GM12878 (cell line): ENCODE data around the gene IKZF5. TPM values are rescaled to one million over a fixed set of nuclear protein-coding genes. Genes with fewer than 3 reads are reported as not detected.
A peak's percentile ranks its signal among the peaks of the same experiment; 100 is the strongest.

Experiments
- ATAC-seq: fragments of 200-7000 bp; cut with Tn5 transposase; 3 replicates; pipeline ENCODE4 v1.9.1; 2020; ENCODE audit warnings: mild to moderate bottlenecking, moderate library complexity
- BruUV-seq: library from RNA; stranded (reverse); fragments of 400-500 nt; replicated peaks from 2 replicates; lab custom pipeline; 2021; lab: Mats Ljungman, UMichigan
- CTCF ChIA-PET: fragments of 300-600 bp; sonication (Branson Sonifier 250); formaldehyde crosslinking; extraction: SDS; loops from one replicate; lab custom pipeline; 2021; ENCODE audit warnings: inconsistent platforms; lab: Yijun Ruan, JAX
- POLR2A ChIA-PET: fragments of 350-600 bp; formaldehyde crosslinking; extraction: SDS; loops from one replicate; lab custom pipeline; 2021; ENCODE audit warnings: inconsistent platforms; lab: Charles Lee
- RAD21 ChIA-PET: fragments of 300-600 bp; sonication (Branson Sonifier 250); formaldehyde crosslinking; loops from one replicate; lab custom pipeline; 2023; ENCODE audit warnings: antibody characterized with exemption; ENCODE audit not compliant: unreplicated experiment; lab: Charles Lee
- SMC1A ChIA-PET: fragments of 300-600 bp; sonication (Branson Sonifier 250); formaldehyde crosslinking; loops from one replicate; lab custom pipeline; 2023; ENCODE audit not compliant: unreplicated experiment, uncharacterized antibody; lab: Charles Lee
- DNase-seq: peaks from one replicate; pipeline ENCODE4 v3.0.0-alpha.2; 2011; ENCODE audit warnings: low read depth, low spot score
- FAIRE-seq: peaks from 3 replicates; lab custom pipeline; 2011; peaks lifted over from hg19 to GRCh38; lab: Jason Lieb, UNC
- H2AFZ ChIP-seq: 2 replicates; pipeline ENCODE4 v1.6.0; 2011; ENCODE audit warnings: low read depth, low read length, control low read depth; ENCODE audit not compliant: control insufficient read depth
- H3K27ac ChIP-seq: 2 replicates; pipeline ENCODE4 v1.5.1; 2011; ENCODE audit warnings: control low read depth; ENCODE audit not compliant: control insufficient read depth, insufficient read depth
- H3K27me3 ChIP-seq, 2 experiments: replicated peaks in 1 of 2; 2 replicates each; pipeline versions ENCODE4 v1.6.0 to v1.6.1; 2011; ENCODE audit warnings: low read length in 1 of 2; ENCODE audit not compliant: control insufficient read depth in 2 of 2, insufficient read depth in 2 of 2
- H3K36me3 ChIP-seq, 2 experiments: 2 replicates each; pipeline ENCODE4 v1.5.1; 2011; ENCODE audit warnings: low read length in 1 of 2; ENCODE audit not compliant: control insufficient read depth in 2 of 2, insufficient read depth in 2 of 2
- H3K4me1 ChIP-seq: 2 replicates; pipeline ENCODE4 v1.6.1; 2011; ENCODE audit warnings: mild to moderate bottlenecking, low read length, moderate library complexity, mixed read lengths; ENCODE audit not compliant: control insufficient read depth, insufficient read depth
- H3K4me2 ChIP-seq: 2 replicates; pipeline ENCODE4 v1.6.0; 2011; ENCODE audit warnings: control low read depth; ENCODE audit not compliant: control insufficient read depth, insufficient read depth
- H3K4me3 ChIP-seq: fragments of 200-600 bp; sonication (generic); 2 replicates; pipeline ENCODE4 v1.5.1; 2016
- H3K79me2 ChIP-seq: 2 replicates; pipeline ENCODE4 v1.6.0; 2011; ENCODE audit warnings: low read length; ENCODE audit not compliant: control insufficient read depth, insufficient read depth
- H3K9ac ChIP-seq: 2 replicates; pipeline ENCODE4 v1.8.0; 2011; ENCODE audit warnings: low read length, control low read depth, mixed read lengths; ENCODE audit not compliant: control insufficient read depth, insufficient read depth
- H3K9me3 ChIP-seq: replicated peaks from 3 replicates; pipeline ENCODE4 v1.5.1; 2011; ENCODE audit warnings: mild to moderate bottlenecking, low read length; ENCODE audit not compliant: control insufficient read depth, insufficient read depth
- H4K20me1 ChIP-seq: 2 replicates; pipeline ENCODE4 v1.6.0; 2011; ENCODE audit not compliant: control insufficient read depth, insufficient read depth
- ATF7 ChIP-seq: fragments of 450-650 bp; IDR thresholded peaks from 2 replicates; pipeline ENCODE4 v1.6.1; 2016; ENCODE audit warnings: low read depth, mild to moderate bottlenecking
- BHLHE40 ChIP-seq, 2 experiments: fragments of 450-650 bp in 1 of 2; IDR thresholded peaks; 2 replicates each; pipeline ENCODE4 v1.6.1; 2011 to 2017; ENCODE audit warnings: low read depth in 2 of 2, borderline replicate concordance in 1 of 2, improper control_type of control experiment in 1 of 2, low read length in 1 of 2, mild to moderate bottlenecking in 1 of 2
- BRCA1 ChIP-seq: IDR thresholded peaks from 2 replicates; pipeline ENCODE4 v1.6.1; 2011; ENCODE audit warnings: low read depth, low read length, improper control_type of control experiment
- GABPA ChIP-seq: IDR thresholded peaks from 2 replicates; pipeline ENCODE4 v1.6.1; 2014; ENCODE audit warnings: antibody characterized with exemption, low read depth, mild to moderate bottlenecking, inconsistent platforms
- MEF2A ChIP-seq: IDR thresholded peaks from 2 replicates; pipeline ENCODE4 v1.6.1; 2011; ENCODE audit warnings: low read depth, mild to moderate bottlenecking, low read length, moderate library complexity; ENCODE audit not compliant: insufficient read depth
- SPI1 ChIP-seq: IDR thresholded peaks from 2 replicates; pipeline ENCODE4 v1.6.1; 2011; ENCODE audit warnings: low read depth, mild to moderate bottlenecking, low read length, moderate library complexity, borderline replicate concordance; ENCODE audit not compliant: insufficient read depth
- SREBF1 ChIP-seq: IDR thresholded peaks from 2 replicates; pipeline ENCODE4 v1.6.1; 2012; ENCODE audit warnings: mild to moderate bottlenecking, low read length
- ZNF622 ChIP-seq: fragments of 450-650 bp; IDR thresholded peaks from 2 replicates; pipeline ENCODE4 v1.6.1; 2017; ENCODE audit warnings: mild to moderate bottlenecking, inconsistent platforms
- WGBS: methylation state at CpG from one replicate; pipeline ENCODE4 v1.1.6; 2016; ENCODE audit warnings: low lambda C conversion rate; ENCODE audit not compliant: insufficient replicate concordance, insufficient coverage; ENCODE audit errors: missing lambda C conversion rate; 5-methylcytosine and 5-hydroxymethylcytosine counted together
- in situ Hi-C: fragments of 300-500 bp; cut with MboI; formaldehyde crosslinking; loops from 9 replicates; pipeline ENCODE4 v1.14.3; 2018; ENCODE audit warnings: mixed read lengths
- intact Hi-C: fragments of 100-400 bp; cut with micrococcal nuclease; formaldehyde crosslinking; loops from one replicate; pipeline ENCODE4 v1.14.2; 2022; ENCODE audit not compliant: unreplicated experiment
- polyA plus RNA-seq, 11 experiments: library from polyadenylated mRNA; depleted of rRNA in 4 of 11; unstranded in 6 of 11; stranded (reverse) in 5 of 11; fragments of >200 nt; fragmentation: Nextera tagmentation in 4 of 11; fragmentation: Illumina TruSeq in 1 of 11; extraction: Ambion mirVana in 4 of 11; extraction: Trizol in 1 of 11; gene quantifications; 1 replicate in 1 of 11; 2 replicates in 10 of 11; pipeline versions ENCODE4 v1.2.1 to v1.2.3, GENCODE V29; 2011 to 2016; ENCODE audit warnings: inconsistent platforms in 2 of 11, missing spikeins in 2 of 11, low read depth in 1 of 11
- total RNA-seq, 4 experiments: library from RNA; depleted of rRNA in 3 of 4; stranded (reverse); fragments of >200 nt in 3 of 4; fragmentation: Illumina TruSeq in 1 of 4; extraction: Trizol in 1 of 4; gene quantifications; 2 replicates each; pipeline versions ENCODE4 v1.2.1 to v1.2.3, GENCODE V29; 2013 to 2021
- TF ChIP-seq, protein P1 (sequence below): IDR thresholded peaks from 2 replicates; pipeline ENCODE4 v1.6.1; 2012; ENCODE audit warnings: improper control_type of control experiment, low read depth, low read length; ENCODE audit not compliant: insufficient replicate concordance
- TF ChIP-seq, protein P2 (sequence below): fragments of 450-650 bp; formaldehyde crosslinking; IDR thresholded peaks from 2 replicates; pipeline ENCODE4 v1.4.0; 2022; ENCODE audit warnings: mild to moderate bottlenecking, moderate library complexity
- TF ChIP-seq, protein P3 (sequence below): fragments of 450-650 bp; IDR thresholded peaks from 2 replicates; pipeline ENCODE4 v1.6.1; 2018; ENCODE audit warnings: borderline replicate concordance, mild to moderate bottlenecking; ENCODE audit not compliant: partially characterized antibody

IKZF5 gene
- total and polyA plus RNA-seq, 10 of the 15 experiments (the other 5 are each of a cell fraction or from before 2014, with no cell fraction given), result 5.3 to 23.2 (median 11.8) TPM

DNA sequence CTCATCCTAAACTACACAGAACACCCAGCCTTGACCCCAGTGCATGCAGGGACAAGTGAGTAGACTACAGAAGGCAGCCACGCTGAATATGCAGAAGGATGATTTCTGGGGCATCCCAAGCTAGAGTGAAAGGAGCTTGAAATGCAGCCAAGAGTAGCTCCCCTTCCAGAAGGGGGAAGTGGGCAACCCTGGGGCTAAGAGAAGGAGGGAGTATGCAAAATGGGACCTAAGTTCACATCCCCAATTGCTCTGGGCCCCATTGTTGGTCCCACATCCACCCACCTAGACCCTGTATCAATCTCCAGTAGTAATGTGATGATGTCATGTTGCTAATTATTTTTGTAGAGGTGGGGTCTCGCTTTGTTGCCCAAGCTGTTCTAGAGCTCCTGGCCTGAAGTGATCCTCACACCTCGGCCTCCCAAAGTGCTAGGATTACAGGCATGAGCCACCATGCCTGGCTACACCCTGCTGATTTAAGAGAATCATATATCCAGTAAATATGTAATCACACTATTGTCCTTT, 34.0 kb downstream of the IKZF5 start:
- no peak for FAIRE-seq
- no peak overlapping the region for H3K27ac ChIP-seq
- SMC1A ChIA-PET, result interaction anchor here (0.6 to 1.7 kb wide), 4 partner anchors 10 to 24 kb away, joined by 3 read pairs; partner anchors contain the start of gene C10orf88
- in situ Hi-C loops, result no loop called here
- H4K20me1 ChIP-seq, result no peaks in the 10 kb centered on the region
- RAD21 ChIA-PET, result interaction anchor here (1.6 kb wide), 1 partner anchor 21 kb away, joined by 4 read pairs; the partner anchor contains the start of gene C10orf88
- no peaks in the 10 kb centered on the region for H3K36me3 ChIP-seq
- CTCF ChIA-PET, result interaction anchor here (1.0 kb wide), 1 partner anchor 23 kb away, joined by 3 read pairs; no protein-coding TSS in a partner anchor
- H3K79me2 ChIP-seq, result no peaks in the 10 kb centered on the region
- no peak overlapping the region for H3K4me3 ChIP-seq
- no peak overlapping the region for H3K4me2 ChIP-seq
- TF ChIP-seq, protein P1, sequence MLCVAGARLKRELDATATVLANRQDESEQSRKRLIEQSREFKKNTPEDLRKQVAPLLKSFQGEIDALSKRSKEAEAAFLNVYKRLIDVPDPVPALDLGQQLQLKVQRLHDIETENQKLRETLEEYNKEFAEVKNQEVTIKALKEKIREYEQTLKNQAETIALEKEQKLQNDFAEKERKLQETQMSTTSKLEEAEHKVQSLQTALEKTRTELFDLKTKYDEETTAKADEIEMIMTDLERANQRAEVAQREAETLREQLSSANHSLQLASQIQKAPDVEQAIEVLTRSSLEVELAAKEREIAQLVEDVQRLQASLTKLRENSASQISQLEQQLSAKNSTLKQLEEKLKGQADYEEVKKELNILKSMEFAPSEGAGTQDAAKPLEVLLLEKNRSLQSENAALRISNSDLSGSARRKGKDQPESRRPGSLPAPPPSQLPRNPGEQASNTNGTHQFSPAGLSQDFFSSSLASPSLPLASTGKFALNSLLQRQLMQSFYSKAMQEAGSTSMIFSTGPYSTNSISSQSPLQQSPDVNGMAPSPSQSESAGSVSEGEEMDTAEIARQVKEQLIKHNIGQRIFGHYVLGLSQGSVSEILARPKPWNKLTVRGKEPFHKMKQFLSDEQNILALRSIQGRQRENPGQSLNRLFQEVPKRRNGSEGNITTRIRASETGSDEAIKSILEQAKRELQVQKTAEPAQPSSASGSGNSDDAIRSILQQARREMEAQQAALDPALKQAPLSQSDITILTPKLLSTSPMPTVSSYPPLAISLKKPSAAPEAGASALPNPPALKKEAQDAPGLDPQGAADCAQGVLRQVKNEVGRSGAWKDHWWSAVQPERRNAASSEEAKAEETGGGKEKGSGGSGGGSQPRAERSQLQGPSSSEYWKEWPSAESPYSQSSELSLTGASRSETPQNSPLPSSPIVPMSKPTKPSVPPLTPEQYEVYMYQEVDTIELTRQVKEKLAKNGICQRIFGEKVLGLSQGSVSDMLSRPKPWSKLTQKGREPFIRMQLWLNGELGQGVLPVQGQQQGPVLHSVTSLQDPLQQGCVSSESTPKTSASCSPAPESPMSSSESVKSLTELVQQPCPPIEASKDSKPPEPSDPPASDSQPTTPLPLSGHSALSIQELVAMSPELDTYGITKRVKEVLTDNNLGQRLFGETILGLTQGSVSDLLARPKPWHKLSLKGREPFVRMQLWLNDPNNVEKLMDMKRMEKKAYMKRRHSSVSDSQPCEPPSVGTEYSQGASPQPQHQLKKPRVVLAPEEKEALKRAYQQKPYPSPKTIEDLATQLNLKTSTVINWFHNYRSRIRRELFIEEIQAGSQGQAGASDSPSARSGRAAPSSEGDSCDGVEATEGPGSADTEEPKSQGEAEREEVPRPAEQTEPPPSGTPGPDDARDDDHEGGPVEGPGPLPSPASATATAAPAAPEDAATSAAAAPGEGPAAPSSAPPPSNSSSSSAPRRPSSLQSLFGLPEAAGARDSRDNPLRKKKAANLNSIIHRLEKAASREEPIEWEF, result no peak
- TF ChIP-seq SPI1 (peak; percentile 67; the same call in 1 of the 2 replicates), MEF2A (no peak), GABPA (no peak), SREBF1 (no peak), ZNF622 (no peak), BRCA1 (no peak), ATF7 (peak; percentile 81), BHLHE40 (IDR thresholded peaks at IDR 0.05; ENCODE audit: borderline replicate concordance in 1 of 2, low read depth in 2 of 2, low read length in 1 of 2) (no peak)
- TF ChIP-seq, protein P2, sequence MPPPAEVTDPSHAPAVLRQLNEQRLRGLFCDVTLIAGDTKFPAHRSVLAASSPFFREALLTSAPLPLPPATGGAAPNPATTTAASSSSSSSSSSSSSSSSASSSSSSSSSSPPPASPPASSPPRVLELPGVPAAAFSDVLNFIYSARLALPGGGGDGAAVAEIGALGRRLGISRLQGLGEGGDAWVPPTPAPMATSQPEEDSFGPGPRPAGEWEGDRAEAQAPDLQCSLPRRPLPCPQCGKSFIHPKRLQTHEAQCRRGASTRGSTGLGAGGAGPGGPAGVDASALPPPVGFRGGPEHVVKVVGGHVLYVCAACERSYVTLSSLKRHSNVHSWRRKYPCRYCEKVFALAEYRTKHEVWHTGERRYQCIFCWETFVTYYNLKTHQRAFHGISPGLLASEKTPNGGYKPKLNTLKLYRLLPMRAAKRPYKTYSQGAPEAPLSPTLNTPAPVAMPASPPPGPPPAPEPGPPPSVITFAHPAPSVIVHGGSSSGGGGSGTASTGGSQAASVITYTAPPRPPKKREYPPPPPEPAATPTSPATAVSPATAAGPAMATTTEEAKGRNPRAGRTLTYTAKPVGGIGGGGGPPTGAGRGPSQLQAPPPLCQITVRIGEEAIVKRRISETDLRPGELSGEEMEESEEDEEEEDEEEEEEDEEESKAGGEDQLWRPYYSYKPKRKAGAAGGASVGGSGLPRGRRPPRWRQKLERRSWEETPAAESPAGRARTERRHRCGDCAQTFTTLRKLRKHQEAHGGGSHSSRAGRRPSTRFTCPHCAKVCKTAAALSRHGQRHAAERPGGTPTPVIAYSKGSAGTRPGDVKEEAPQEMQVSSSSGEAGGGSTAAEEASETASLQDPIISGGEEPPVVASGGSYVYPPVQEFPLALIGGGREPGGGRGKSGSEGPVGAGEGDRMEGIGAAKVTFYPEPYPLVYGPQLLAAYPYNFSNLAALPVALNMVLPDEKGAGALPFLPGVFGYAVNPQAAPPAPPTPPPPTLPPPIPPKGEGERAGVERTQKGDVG (CRISPR knock-in tag), result no peak
- TF ChIP-seq, protein P3, sequence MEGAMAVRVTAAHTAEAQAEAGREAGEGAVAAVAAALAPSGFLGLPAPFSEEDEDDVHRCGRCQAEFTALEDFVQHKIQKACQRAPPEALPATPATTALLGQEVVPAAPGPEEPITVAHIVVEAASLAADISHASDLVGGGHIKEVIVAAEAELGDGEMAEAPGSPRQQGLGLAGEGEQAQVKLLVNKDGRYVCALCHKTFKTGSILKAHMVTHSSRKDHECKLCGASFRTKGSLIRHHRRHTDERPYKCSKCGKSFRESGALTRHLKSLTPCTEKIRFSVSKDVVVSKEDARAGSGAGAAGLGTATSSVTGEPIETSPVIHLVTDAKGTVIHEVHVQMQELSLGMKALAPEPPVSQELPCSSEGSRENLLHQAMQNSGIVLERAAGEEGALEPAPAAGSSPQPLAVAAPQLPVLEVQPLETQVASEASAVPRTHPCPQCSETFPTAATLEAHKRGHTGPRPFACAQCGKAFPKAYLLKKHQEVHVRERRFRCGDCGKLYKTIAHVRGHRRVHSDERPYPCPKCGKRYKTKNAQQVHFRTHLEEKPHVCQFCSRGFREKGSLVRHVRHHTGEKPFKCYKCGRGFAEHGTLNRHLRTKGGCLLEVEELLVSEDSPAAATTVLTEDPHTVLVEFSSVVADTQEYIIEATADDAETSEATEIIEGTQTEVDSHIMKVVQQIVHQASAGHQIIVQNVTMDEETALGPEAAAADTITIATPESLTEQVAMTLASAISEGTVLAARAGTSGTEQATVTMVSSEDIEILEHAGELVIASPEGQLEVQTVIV, result no peak
- BruUV-seq, result no TSS peak
- POLR2A ChIA-PET, result no interaction called here
- intact Hi-C loops, result no loop called here
- H2AFZ ChIP-seq, result no peak overlapping the region
- no peak overlapping the region for H3K9ac ChIP-seq
- no peaks in the 10 kb centered on the region; a peak in 1 of 4 replicates for H3K27me3 ChIP-seq
- DNase-seq, result no peak
- WGBS, result 2% methylated on average over 3 of the region's 3 CpGs
- H3K9me3 ChIP-seq, result no peaks in the 10 kb centered on the region; the same call in 2 of the 3 replicates
- peak; percentile 26 for ATAC-seq
- peaks cover 2% of the 10 kb centered on the region for H3K4me1 ChIP-seq
